ENCODE results near the gene LSM7.

DNA sequence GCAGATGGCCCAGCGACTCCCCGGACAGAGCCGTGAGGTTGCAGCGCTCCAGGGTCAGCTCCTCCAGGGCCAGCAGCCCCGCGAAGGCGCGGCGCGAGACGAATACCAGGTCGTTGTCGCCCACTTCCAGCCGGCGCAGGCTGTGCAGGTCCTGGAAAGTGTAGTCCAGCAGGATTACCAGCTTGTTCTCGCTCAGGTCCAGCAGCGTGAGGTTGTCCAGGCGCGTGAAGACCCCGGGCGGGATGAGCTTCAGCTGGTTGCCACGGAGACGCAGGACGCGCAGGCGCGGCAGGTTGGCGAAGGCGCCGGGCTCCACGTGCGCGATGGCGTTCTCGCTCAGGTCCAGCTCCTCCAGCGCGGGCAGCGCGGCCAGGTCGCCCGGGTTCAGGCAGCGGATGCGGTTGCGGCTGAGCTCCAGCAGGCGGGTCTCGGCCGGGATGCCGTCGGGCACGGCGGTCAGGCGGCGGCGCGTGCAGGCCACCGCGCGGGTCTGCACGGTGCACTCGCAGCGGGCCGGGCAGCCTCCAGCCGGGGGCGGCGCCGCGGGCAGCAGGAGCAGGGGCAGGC is 37.1 kb downstream of the LSM7 start:
- TF ChIP-seq, protein P1, sequence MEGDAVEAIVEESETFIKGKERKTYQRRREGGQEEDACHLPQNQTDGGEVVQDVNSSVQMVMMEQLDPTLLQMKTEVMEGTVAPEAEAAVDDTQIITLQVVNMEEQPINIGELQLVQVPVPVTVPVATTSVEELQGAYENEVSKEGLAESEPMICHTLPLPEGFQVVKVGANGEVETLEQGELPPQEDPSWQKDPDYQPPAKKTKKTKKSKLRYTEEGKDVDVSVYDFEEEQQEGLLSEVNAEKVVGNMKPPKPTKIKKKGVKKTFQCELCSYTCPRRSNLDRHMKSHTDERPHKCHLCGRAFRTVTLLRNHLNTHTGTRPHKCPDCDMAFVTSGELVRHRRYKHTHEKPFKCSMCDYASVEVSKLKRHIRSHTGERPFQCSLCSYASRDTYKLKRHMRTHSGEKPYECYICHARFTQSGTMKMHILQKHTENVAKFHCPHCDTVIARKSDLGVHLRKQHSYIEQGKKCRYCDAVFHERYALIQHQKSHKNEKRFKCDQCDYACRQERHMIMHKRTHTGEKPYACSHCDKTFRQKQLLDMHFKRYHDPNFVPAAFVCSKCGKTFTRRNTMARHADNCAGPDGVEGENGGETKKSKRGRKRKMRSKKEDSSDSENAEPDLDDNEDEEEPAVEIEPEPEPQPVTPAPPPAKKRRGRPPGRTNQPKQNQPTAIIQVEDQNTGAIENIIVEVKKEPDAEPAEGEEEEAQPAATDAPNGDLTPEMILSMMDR (IDR thresholded peaks at IDR 0.05) = no peak
- no peak for TF ChIP-seq POLR2A (IDR thresholded peaks at IDR 0.05; ENCODE audit: low read depth)

All from esophagus muscularis mucosa (tissue), 3 donors.